Activated effector memory CD4-positive, alpha-beta T cell treated with anti-CD3 and anti-CD28 coated beads, Interleukin-2, amount 50 U/mL, for 16 hours (primary cell): ENCODE results near the gene CEND1.

ENCODE experiments used
- DNase-seq: peaks from one replicate; pipeline ENCODE4 v3.0.0-alpha.2; 2020

CEND1 gene

GRCh38 chr11:789943-790342 lies at the start of gene CEND1:
TSS of gene CEND1 (minus strand) at chr11:790090. CDS start at chr11:788576, 1,514 bp downstream.
- peak; percentile 81 for DNase-seq

GRCh38 chr11:839280-839623 lies 49.4 kb upstream of the CEND1 start:
- DNase-seq = no peak

GRCh38 chr11:838441-839279 lies 48.8 kb upstream of the CEND1 start:
- DNase-seq = no peak

GRCh38 chr11:837990-838307 lies 48.1 kb upstream of the CEND1 start:
- DNase-seq = no peak

GRCh38 chr11:837189-837989 lies 47.5 kb upstream of the CEND1 start:
- DNase-seq = no peak

GRCh38 chr11:836700-837099 lies 46.8 kb upstream of the CEND1 start:
- no peak for DNase-seq

GRCh38 chr11:836274-836673 lies 46.4 kb upstream of the CEND1 start:
- DNase-seq = no peak

GRCh38 chr11:834371-835316 lies 44.8 kb upstream of the CEND1 start:
- no peak for DNase-seq

GRCh38 chr11:833849-834311 lies 44.0 kb upstream of the CEND1 start:
- no peak for DNase-seq

- peak; percentile 75 for DNase-seq
Measured at GRCh38 chr11:833114-833791, 43.4 kb upstream of the CEND1 start.

GRCh38 chr11:832529-833113 lies 42.7 kb upstream of the CEND1 start, which contains the start of gene CD151:
TSS of gene CD151 (plus strand) at chr11:832952. CDS start at chr11:836070, 3,118 bp downstream.
- DNase-seq = peak; percentile 84

GRCh38 chr11:831961-832528 lies 42.2 kb upstream of the CEND1 start:
- DNase-seq = no peak

- DNase-seq = no peak
Measured at GRCh38 chr11:831118-831864, 41.4 kb upstream of the CEND1 start.

GRCh38 chr11:830295-831117 lies 40.6 kb upstream of the CEND1 start:
- peak; percentile 86 for DNase-seq

GRCh38 chr11:829847-830294 lies 40.0 kb upstream of the CEND1 start:
- DNase-seq = no peak

GRCh38 chr11:829176-829846 lies 39.4 kb upstream of the CEND1 start:
- DNase-seq = no peak

- no peak for DNase-seq
Measured at GRCh38 chr11:828506-829175, 38.8 kb upstream of the CEND1 start.

GRCh38 chr11:827897-828192 lies 38.0 kb upstream of the CEND1 start, which contains the start of gene CRACR2B:
TSS of gene CRACR2B (plus strand) at chr11:827919. CDS start at chr11:828608, 689 bp downstream.
- DNase-seq = no peak
